GM19099 (cell line): Measurements from ENCODE around the gene STK38L.

Source experiments
- POLR2A ChIP-seq: IDR thresholded peaks from 3 replicates; pipeline ENCODE4 v1.6.1; 2011; ENCODE audit warnings: low read depth; ENCODE audit not compliant: insufficient read length; ENCODE audit errors: extremely low read depth

Gene STK38L

GRCh38 chr12:27252934-27253333, 8.8 kb downstream of the STK38L start:
- TF ChIP-seq POLR2A, result no peak

GRCh38 chr12:27253347-27253746, 9.3 kb downstream of the STK38L start:
- no peak for TF ChIP-seq POLR2A

DNA sequence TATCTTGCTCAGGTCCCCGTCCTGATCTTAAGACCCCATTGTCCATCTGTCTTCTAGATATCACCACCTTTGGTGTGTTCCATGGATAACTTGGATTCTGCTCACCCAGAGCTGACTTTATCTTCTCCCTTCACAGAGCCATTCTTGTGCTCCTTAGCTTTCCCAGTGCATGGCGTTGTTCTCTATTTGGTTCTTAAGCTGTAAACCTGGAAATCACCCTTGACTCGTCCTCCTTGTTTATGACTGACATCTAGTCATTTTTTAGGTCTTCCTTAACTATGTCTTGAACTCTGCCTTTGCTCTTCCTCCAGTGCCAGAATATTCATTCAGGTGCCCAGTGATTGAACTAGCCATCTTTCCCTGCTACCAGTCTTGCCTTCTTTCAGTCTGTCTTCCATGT, 11.7 kb downstream of the STK38L start:
- TF ChIP-seq POLR2A, result no peak

DNA sequence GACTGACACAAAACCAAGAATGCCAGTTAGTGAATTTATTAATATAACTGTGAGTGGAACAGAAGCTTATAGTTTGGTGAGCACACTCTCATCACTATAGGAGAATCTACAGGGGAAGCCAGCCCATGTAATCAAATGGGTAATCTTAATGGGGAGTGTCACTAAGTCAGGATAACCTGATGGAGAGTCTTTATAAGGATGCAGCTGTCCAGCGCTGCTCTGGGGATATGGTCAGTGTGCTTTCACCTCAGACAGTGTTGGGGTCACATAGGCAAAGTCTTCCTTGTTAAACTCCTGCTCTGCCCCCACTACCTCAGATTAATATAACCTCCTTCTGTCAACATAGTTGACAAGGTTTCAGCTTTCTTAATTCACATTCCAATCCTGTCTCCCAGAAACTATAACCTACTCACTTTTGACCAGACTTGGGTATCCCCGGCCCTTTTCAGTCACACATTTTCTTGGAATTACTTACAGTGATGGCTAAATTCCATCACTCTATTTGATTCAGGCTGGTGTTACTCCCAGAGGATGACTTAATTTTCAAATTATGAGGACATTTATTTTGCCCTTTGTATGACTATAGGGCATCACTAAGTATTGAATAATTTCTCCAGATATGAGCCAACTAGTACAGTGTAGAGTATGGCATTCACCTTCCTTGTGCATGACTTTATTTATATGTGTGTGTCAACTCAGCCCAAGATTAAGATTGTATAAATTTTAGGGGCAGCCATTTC, 13.2 kb downstream of the STK38L start:
- no peak for TF ChIP-seq POLR2A

GRCh38 chr12:27260746-27261145, 16.7 kb downstream of the STK38L start:
- no peak for TF ChIP-seq POLR2A

DNA sequence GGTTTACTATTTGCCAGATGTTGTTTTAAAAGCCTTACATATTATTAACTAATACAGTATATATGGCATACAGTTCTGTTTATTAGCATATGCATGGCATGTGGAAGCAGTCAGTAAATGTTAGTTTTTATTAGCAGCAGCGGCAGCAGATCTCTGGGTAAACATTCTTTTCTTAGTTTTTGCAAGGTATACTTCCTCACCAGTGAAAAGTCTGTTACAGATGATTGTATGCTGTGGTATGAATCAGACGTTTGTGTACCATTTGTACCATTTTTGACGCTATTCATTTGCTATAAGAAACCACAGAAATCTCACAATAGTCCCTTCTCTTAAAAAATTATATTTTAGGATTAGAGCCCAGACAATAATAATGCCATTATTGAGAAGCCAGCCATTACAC, 17.8 kb downstream of the STK38L start:
- TF ChIP-seq POLR2A, result no peak

DNA sequence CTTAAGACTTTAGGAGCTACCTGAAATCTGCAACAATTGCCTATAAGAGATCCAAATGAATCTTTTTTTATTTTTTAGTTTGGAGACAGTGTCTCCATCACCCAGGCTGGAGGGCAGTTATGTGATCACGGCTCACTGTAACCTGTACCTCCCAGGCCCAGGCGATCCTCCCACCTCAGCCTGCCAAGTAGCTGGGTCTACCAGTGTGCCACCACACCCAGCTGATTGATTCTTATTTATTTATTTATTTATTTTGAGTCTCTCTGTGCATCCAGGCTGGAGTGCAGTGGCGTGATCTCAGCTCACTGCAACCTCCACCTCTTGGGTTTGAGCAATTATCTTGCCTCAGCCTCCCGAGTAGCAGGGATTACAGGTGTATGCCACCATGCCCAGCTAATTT, 26.1 kb downstream of the STK38L start:
- TF ChIP-seq POLR2A, result no peak

- TF ChIP-seq POLR2A, result no peak
These were observed 27.1 kb downstream of the STK38L start for GRCh38 chr12:27271206-27271605.

DNA sequence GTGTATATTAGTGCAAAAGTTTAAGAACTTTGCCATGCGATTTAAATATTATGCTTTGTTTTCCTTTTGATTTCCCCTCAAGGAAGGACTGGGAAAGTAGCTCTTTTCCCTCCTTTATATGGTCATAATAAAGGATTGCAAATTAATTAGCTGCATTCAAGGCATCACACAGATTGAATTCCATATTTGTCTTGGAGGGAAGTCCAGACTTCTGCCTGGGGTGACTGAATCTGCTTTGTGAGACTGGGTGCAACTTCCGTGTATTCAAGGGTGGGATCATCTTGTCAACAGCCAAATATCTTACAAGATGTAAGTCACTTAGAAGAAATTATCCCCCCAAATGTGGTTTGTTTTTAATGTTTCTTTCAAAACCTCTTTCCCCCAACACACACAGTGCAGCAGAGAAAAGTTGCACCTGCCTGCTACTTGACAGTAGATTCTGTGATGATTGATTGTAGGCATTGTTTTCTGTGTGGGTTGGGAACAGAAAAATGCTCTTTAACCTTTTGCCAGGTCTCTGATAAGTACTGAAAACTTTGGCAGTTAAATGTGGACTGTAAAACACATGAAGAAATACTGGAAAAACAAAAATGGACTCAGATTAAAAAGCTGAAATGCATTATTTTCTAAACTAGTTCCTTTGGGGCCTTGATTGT, 28.4 kb downstream of the STK38L start:
- TF ChIP-seq POLR2A, result no peak

GRCh38 chr12:27273114-27273513, 29.0 kb downstream of the STK38L start:
- TF ChIP-seq POLR2A, result no peak

GRCh38 chr12:27274706-27275105, 30.6 kb downstream of the STK38L start:
- no peak for TF ChIP-seq POLR2A

DNA sequence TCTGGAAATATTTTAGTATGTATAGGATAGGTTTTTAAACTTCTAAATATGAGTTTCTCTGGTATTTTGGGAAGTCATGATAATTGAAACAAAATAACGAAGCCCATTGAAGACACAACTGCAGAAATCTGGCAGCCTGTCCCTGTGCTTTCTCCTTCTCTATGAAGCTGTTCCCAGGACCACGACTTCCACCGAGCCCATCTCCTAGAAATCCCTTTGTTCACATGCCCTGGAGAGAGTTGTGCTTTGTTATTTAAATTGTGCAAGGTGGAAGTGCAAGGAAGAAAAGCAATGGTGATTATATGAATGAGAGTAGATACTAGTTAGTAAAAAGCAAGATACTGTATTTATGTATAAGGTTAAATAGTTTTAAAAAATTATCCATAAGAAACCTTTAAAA, 32.2 kb downstream of the STK38L start:
- no peak for TF ChIP-seq POLR2A

- no peak for TF ChIP-seq POLR2A
These were observed 33.8 kb downstream of the STK38L start for GRCh38 chr12:27277846-27278260.

DNA sequence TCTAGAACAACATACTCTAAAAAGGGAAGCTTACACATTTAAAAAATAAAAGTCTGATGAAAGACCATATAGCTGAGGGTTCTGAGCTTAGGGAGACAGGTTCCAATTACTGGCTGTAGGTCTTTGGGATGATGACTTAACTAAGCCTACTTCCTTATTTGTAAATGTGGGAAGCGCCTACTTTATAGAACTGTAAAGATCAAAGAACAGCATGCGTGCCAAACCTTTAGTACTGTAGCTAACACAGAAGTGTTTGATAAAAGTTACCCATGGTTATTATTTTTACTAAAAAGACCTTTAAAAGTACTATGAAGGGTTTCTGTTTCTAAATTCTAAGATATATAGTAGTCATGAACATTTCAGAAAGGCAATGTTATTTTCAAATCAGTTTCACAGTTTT, 35.7 kb downstream of the STK38L start:
- no peak for TF ChIP-seq POLR2A

GRCh38 chr12:27280412-27280811, 36.3 kb downstream of the STK38L start:
- TF ChIP-seq POLR2A, result no peak

GRCh38 chr12:27282754-27283153, 38.7 kb downstream of the STK38L start:
- TF ChIP-seq POLR2A, result no peak
